Activated CD8-positive, alpha-beta memory T cell treated with anti-CD3 and anti-CD28 coated beads for 1 hour (primary cell): ENCODE data around the gene OR2V2.
"Not testable (repeated sequence)": the region's sequence is repeated elsewhere in the genome, so short reads cannot be mapped to it uniquely, and the experiment has no call there.

ENCODE experiments used
- DNase-seq, 2 donors: peaks; one replicate each; pipeline ENCODE4 v3.0.0-alpha.2; 2020; ENCODE audit warnings: low read depth in 1 of 2; ENCODE audit errors: extremely low read depth in 1 of 2

The OR2V2 gene, protein sequence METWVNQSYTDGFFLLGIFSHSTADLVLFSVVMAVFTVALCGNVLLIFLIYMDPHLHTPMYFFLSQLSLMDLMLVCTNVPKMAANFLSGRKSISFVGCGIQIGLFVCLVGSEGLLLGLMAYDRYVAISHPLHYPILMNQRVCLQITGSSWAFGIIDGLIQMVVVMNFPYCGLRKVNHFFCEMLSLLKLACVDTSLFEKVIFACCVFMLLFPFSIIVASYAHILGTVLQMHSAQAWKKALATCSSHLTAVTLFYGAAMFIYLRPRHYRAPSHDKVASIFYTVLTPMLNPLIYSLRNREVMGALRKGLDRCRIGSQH

GRCh38 chr5:181146927-181147636, at the start of gene OR2V2:
Gene OR2V2 (plus strand): TSS chr5:181147586. CDS start chr5:181154943, 7,357 bp downstream.
- DNase-seq, result not testable (repeated sequence)

- not testable (repeated sequence) for DNase-seq
These were observed 49.5 kb upstream of the OR2V2 start for GRCh38 chr5:181097759-181098491.

- DNase-seq, result no peak
These were observed 48.4 kb upstream of the OR2V2 start for GRCh38 chr5:181098762-181099601.

- DNase-seq, result no peak
These were observed 47.7 kb upstream of the OR2V2 start for GRCh38 chr5:181099602-181100086.

DNA sequence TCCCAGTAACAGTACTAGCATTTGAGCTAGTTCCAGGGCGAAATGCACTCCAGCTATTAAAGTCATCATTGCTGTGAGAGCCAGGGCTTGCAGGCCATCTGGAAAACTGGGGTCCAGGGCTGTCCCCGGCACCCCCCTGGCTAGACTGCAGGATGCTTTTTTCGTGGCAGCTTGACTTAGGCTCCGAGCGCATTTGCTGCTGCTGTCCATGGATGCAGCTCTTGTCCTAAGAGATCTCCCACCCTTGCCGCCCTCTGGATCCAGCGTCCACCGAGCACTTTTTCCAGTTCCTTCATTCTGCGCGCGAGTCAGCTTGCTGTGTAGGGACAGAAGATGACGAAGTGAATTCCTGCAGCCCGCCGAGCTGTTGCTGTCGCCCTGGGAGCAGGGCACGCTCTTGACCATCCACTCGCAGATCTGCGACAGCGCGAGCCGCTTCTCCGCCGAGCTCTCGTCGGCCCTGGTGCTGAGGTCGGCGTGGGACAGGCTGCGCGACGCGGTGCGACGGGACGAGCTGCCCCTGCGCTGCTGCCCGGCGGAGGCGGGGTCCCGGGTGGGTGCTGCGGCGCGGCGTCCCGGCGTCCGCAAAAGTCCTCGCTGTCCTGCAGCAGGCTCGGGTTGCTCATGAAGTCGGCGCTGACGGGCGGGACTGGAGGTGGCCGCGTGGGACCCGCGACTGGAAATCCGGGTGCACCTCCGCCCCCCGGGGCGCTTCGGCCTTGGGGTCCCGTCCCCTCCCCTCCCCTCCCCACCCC, 47.1 kb upstream of the OR2V2 start:
- no peak for DNase-seq

- DNase-seq, result not testable (repeated sequence)
These were observed 46.2 kb upstream of the OR2V2 start for GRCh38 chr5:181101030-181101641.

DNA sequence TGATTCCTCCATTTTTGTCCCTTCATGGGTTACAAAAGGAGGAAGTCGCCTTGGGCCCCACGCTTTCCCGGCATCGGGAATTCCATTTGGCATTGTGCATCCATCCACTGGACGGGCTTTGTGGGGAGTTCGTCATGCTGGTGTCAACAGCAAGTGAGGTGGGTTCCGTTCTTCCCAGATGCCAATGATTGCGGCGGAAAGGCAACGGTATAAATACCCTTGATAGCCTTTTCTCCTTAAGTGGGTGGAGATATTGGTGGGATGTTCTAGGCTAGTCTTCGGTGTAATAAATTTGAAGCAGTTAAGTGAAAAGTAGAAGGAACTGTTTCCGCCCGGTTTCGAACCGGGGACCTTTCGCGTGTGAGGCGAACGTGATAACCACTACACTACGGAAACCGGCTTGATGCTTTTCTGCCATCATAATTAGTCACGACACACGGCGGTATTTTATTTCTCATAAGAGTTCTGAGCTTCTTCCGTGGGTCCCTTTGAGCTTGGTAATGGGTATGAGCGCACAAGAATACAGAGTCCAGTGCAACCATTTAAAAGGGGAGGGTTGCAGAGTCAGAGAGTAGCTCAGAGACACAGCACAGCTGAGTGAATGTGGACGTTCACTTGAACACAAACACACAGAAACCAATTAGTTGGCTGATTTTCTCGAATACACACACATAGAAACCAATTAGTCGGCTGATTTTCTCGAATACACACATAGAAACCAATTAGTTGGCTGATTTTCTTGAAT, 45.3 kb upstream of the OR2V2 start:
- DNase-seq, result not testable (repeated sequence)

DNA sequence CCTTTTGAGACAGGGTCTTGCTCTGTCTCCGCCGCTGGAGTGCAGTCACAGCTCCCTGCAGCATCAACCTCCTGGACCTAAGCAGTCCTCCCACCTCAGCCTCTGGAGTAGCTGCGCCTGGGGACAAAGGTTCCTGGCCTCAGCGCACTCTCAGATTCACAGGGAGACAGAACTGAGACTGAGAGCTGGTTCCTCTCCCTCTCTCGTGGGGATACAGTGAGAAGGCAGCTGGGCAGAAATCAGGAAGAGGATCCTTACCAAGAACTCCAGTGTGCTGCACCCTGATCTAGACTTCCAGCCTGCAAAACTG, 43.2 kb upstream of the OR2V2 start:
- not testable (repeated sequence) for DNase-seq

GRCh38 chr5:181104606-181105390, 42.6 kb upstream of the OR2V2 start:
- DNase-seq, result not testable (repeated sequence)

DNA sequence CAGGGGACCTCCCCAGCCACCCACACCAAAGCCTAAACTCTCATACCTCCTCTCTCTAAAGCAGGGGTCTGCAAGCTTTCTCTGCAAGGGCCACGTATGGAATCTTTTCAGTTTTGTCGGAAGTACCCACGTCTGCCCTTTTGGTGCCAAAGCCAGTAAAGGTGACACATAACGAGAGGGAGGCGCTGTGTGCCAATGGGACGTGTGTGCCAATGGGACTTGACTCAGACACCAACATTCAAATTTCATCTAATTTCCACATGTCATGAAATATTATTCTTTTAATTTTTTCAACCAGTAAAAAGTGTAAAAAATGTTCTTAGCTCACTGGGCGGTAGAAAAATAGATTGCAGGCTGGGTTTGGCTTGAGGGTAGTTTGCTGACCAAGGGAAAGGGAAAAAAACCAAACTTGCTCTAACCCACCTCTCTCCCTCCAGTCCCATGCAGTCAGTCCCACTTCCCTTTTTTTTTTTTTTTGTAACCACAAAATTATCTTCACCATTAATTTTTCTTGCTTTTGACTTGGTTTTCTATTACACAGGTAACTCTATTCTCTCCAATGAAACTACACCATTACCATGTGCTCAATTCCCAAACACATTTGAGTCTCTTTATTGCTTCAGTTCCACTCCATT, 41.9 kb upstream of the OR2V2 start:
- no peak for DNase-seq

GRCh38 chr5:181107699-181108098, 39.7 kb upstream of the OR2V2 start:
- DNase-seq, result no peak

GRCh38 chr5:181108578-181109165, 38.7 kb upstream of the OR2V2 start:
- DNase-seq, result no peak

DNA sequence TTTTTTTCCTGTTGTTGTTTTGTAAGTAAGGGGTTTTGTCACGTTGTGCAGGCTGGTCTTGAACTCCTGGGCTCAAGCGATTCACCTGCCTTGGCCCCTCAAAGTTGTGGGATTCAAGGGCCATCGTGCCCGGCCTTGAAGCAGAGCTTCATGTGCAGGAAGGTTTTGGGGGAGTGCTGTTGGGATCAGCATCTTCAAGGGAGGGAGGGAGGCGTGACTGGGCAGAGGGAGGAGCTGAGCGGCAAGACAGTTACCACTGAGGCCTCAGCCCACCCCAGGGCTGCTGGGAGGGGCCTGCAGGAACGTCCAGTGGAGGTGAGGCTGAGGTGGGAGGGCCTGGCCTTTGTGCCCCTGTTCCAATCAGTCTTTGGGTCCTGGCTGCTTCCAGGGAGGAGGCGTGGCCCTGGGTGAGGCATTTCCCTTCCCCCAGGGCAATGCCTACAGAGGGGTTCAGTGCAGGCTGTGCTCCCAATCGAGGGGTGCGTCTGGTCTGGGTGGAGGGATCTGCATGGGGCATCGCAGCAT, 37.8 kb upstream of the OR2V2 start:
- DNase-seq, result no peak

GRCh38 chr5:181111010-181111409, 36.4 kb upstream of the OR2V2 start:
- DNase-seq, result no peak

DNA sequence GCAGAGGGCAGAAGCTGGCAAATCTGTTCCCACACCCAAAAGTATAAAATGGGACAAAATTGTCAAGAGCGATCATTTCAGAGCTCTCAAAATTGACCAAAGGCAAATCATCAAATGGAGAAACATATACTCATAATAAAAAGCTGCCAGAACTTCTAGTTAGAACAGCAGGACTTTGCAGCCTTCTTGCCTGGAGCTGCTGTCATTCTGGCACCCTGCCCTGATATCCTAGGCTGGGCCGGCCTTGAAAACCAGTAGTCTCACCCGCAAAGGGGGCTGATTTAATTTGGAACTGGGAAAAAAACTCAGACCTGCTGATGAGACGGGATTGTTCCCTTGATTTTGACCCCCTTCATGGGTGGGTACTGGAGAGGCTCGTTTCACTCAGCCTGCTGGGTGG, 34.9 kb upstream of the OR2V2 start:
- no peak for DNase-seq

DNA sequence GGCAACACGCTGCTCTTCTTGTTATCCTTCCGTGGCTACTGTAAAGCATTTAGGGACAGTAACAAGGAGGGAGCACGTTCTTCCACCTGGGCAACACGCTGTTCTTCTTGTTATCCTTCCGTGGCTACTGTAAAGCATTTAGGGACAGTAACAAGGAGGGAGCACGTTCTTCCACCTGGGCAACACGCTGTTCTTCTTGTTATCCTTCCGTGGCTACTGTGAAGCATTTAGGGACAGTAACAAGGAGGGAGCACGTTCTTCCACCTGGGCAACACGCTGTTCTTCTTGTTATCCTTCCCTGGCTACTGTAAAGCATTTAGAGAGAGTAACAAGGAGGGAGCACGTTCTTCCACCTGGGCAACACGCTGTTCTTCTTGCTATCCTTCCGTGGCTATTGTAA, 33.8 kb upstream of the OR2V2 start:
- not testable (repeated sequence) for DNase-seq

GRCh38 chr5:181114284-181114843, 33.0 kb upstream of the OR2V2 start:
- no peak for DNase-seq
